Natural killer cell (primary cell): ENCODE data around the gene EDC4. TPM values are rescaled to one million over a fixed set of nuclear protein-coding genes. Genes with fewer than 3 reads are reported as not detected.

Experiments
- ATAC-seq, 3 donors: fragments of 150-1000 bp in 2 of 3; fragments of 200-7000 bp in 1 of 3; cut with Tn5 transposase; 1 replicate in 1 of 3; 2 replicates in 2 of 3; pipeline ENCODE4 v1.10.0; 2021; ENCODE audit warnings: mild to moderate bottlenecking in 2 of 3, moderate library complexity in 2 of 3
- DNase-seq, 2 donors: peaks; one replicate each; pipeline versions ENCODE4 v3.0.0 to v3.0.0-alpha.2; 2013 to 2021; ENCODE audit warnings: mixed read lengths in 1 of 2
- H3K27ac ChIP-seq: one replicate; pipeline ENCODE4 v1.5.1; 2013; ENCODE audit warnings: mild to moderate bottlenecking, low read length
- H3K27me3 ChIP-seq: one replicate; pipeline ENCODE4 v1.6.1; 2013; ENCODE audit warnings: low read length; ENCODE audit not compliant: control insufficient read depth, insufficient read depth
- H3K36me3 ChIP-seq: one replicate; pipeline ENCODE4 v1.6.1; 2013; ENCODE audit warnings: low read length; ENCODE audit not compliant: control insufficient read depth, insufficient read depth
- H3K4me1 ChIP-seq: one replicate; pipeline ENCODE4 v1.6.1; 2013; ENCODE audit warnings: low read length; ENCODE audit not compliant: control insufficient read depth, insufficient read depth
- H3K4me3 ChIP-seq: one replicate; pipeline ENCODE4 v1.5.1; 2013; ENCODE audit warnings: low read length
- H3K9me3 ChIP-seq: one replicate; pipeline ENCODE4 v1.6.1; 2013; ENCODE audit warnings: low read length; ENCODE audit not compliant: control insufficient read depth, insufficient read depth
- H3K27ac Mint-ChIP-seq, 2 donors: one replicate each; pipeline ENCODE4 v1.8.0; 2022; ENCODE audit warnings: mild to moderate bottlenecking in 2 of 2, mixed read lengths in 2 of 2, moderate library complexity in 1 of 2
- H3K27me3 Mint-ChIP-seq, 2 donors: one replicate each; pipeline ENCODE4 v1.8.0; 2022; ENCODE audit warnings: low read depth in 2 of 2, mixed read lengths in 2 of 2
- H3K36me3 Mint-ChIP-seq: one replicate; pipeline ENCODE4 v1.8.0; 2022; ENCODE audit warnings: mixed read lengths
- H3K4me1 Mint-ChIP-seq, 2 donors: one replicate each; pipeline ENCODE4 v1.8.0; 2022; ENCODE audit warnings: mixed read lengths in 2 of 2
- H3K4me3 Mint-ChIP-seq: one replicate; pipeline ENCODE4 v1.8.0; 2022; ENCODE audit warnings: mild to moderate bottlenecking, moderate library complexity, mixed read lengths
- H3K9me3 Mint-ChIP-seq, 2 donors: one replicate each; pipeline ENCODE4 v1.8.0; 2022; ENCODE audit warnings: mixed read lengths in 2 of 2
- CTCF ChIP-seq: fragments of 200-600 bp; IDR thresholded peaks from one replicate; pipeline ENCODE4 v1.8.0; 2022; ENCODE audit warnings: antibody characterized with exemption
- WGBS: methylation state at CpG from one replicate; pipeline ENCODE4 v1.1.7; 2013; ENCODE audit warnings: missing lambda C conversion rate; ENCODE audit not compliant: insufficient coverage; 5-methylcytosine and 5-hydroxymethylcytosine counted together
- intact Hi-C: fragments of 100-400 bp; cut with micrococcal nuclease; formaldehyde crosslinking; loops from one replicate; pipeline ENCODE4 v1.14.2; 2022
- total RNA-seq, 4 donors: library from RNA; stranded (reverse); fragments of 120-200 nt in 1 of 4; gene quantifications; one replicate each; pipeline versions ENCODE4 v1.2.3 to v1.2.4, GENCODE V29; 2013 to 2022

EDC4 gene
- total RNA-seq, 3 donors from 2014 or later (not counting 1 experiment from before 2014, with no cell fraction given): 91.9 to 111 (median 105) TPM

DNA sequence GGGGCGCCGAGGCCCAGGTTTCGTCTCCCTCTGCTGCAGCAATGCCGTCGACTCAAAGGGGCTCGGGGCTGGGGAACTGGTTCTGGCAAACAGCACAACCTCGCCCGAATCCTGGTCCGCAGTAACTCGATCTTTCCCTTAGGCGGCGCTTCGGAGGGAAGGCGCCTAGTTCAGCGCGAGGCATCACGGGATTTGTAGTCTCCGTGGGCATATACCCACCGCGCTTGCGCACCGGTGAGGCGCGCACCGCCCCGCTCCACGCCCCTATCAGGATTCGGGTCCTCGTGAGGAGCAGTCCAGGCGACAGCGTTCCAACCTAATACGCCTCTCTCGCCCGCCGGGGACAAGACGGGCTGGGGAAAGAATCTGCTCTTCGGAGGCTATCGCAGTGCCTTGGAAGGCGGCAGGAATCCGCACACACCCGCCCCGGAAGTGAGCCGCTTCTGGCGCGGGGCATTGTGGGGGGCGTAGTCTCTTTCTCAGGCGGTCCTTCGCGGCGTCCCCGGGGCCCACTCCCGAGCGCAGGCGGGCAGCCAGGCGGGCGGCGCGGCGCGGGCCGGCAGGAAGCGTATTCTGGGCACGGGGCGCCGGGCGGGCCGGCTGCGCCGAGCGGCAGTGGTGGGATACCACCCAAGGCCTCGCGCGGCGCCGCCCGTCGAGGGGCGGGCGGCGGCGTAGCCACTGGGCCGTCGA lies 30.9 kb upstream of the EDC4 start, which contains the start of gene THAP11:
THAP11 (plus strand) TSS at position 505 of the 693 bp plus-strand sequence. CDS start 235 bp downstream, outside the sequence.
- peaks cover 45% of the 10 kb centered on the region for H3K4me1 ChIP-seq
- under 1% methylated on average over 83 of the region's 83 CpGs for WGBS
- Mint-ChIP-seq H3K27ac (peak within 1 kb of the TSS; percentile 89 to 93), H3K4me1 (peaks cover 33 to 34% of the 10 kb centered on the region in 2 donors), H3K9me3 (no peaks in the 10 kb centered on the region), H3K36me3 (no peaks in the 10 kb centered on the region), H3K27me3 (no peaks in the 10 kb centered on the region), H3K4me3 (peak within 1 kb of the TSS; percentile 94)
- no peaks in the 10 kb centered on the region for H3K27me3 ChIP-seq
- H3K9me3 ChIP-seq: no peaks in the 10 kb centered on the region
- peak within 1 kb of the TSS; percentile 88 for H3K4me3 ChIP-seq
- DNase-seq: peak; percentile 92 to 98
- TF ChIP-seq CTCF: peak; percentile 80
- peaks cover 3% of the 10 kb centered on the region for H3K36me3 ChIP-seq
- intact Hi-C loops: loop anchor here (1.0 to 5.0 kb wide), 3 partner anchors 9 to 95 kb away; partner anchors contain the start of genes PSMB10, RANBP10 and TSNAXIP1
- peak within 1 kb of the TSS; percentile 96 for H3K27ac ChIP-seq
- peak; percentile 63 to 83 (median 67) for ATAC-seq

GRCh38 chr16:67842509-67843342 lies 30.1 kb upstream of the EDC4 start:
- Histone ChIP-seq H3K27me3 (no peaks in the 10 kb centered on the region), H3K9me3 (no peaks in the 10 kb centered on the region), H3K27ac (peak overlapping the region; percentile 58), H3K4me1 (peaks cover 51% of the 10 kb centered on the region), H3K36me3 (peaks cover 3% of the 10 kb centered on the region), H3K4me3 (peak overlapping the region; percentile 55)
- TF ChIP-seq CTCF: no peak
- H3K36me3 Mint-ChIP-seq: no peaks in the 10 kb centered on the region
- WGBS: under 1% methylated on average over 67 of the region's 67 CpGs
- peak; percentile 44 to 86 for DNase-seq
- intact Hi-C loops: loop anchor here (1.0 to 5.0 kb wide), 3 partner anchors 9 to 95 kb away; partner anchors contain the start of genes PSMB10, RANBP10 and TSNAXIP1
- ATAC-seq: peak; percentile 14 to 40 (median 23)
- no peaks in the 10 kb centered on the region for H3K27me3 Mint-ChIP-seq
- H3K4me3 Mint-ChIP-seq: peak overlapping the region; percentile 94
- H3K27ac Mint-ChIP-seq: peak overlapping the region; percentile 89 to 93
- H3K9me3 Mint-ChIP-seq: no peaks in the 10 kb centered on the region
- peaks cover 35 to 38% of the 10 kb centered on the region in 2 donors for H3K4me1 Mint-ChIP-seq

DNA sequence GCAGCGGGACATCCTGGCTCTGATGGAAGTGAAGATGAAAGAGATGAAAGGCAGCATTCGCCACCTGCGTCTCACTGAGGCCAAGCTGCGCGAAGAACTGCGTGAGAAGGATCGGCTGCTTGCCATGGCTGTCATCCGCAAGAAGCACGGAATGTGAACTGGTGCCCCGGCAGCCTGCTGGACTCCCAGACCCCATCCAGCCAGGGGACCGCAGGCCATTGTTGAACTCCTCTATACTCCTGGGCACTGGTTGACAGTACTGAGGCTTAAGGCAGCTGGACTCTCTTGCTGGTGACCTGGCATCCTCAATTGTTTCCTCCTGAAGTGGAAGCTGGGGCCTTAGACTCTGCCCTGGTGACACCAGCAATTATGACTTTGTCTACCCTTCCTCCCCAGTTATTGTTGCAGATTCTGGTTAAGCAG lies 29.5 kb upstream of the EDC4 start:
- Mint-ChIP-seq H3K36me3 (no peaks in the 10 kb centered on the region), H3K27ac (peak overlapping the region; percentile 89 to 93), H3K4me3 (peak overlapping the region; percentile 94), H3K27me3 (no peaks in the 10 kb centered on the region), H3K4me1 (peaks cover 39 to 43% of the 10 kb centered on the region in 2 donors), H3K9me3 (no peaks in the 10 kb centered on the region)
- intact Hi-C loops: loop anchor here (5.0 kb wide), 1 partner anchor 94 kb away; the partner anchor contains the start of gene PSMB10
- ATAC-seq: no peak
- H3K27me3 ChIP-seq: no peaks in the 10 kb centered on the region
- H3K4me1 ChIP-seq: peaks cover 57% of the 10 kb centered on the region
- H3K9me3 ChIP-seq: no peaks in the 10 kb centered on the region
- no peak for TF ChIP-seq CTCF
- DNase-seq: no peak
- peaks cover 3% of the 10 kb centered on the region for H3K36me3 ChIP-seq
- H3K27ac ChIP-seq: peak overlapping the region; percentile 58
- peak overlapping the region; percentile 55 for H3K4me3 ChIP-seq
- 25% methylated on average over 11 of the region's 11 CpGs for WGBS
